Measurements from ENCODE around the gene LPAR4. TPM values are rescaled to one million over a fixed set of nuclear protein-coding genes. Genes with fewer than 3 reads are reported as not detected.

LPAR4 gene
- total RNA-seq, 2 experiments from 2014 or later, result not detected

DNA sequence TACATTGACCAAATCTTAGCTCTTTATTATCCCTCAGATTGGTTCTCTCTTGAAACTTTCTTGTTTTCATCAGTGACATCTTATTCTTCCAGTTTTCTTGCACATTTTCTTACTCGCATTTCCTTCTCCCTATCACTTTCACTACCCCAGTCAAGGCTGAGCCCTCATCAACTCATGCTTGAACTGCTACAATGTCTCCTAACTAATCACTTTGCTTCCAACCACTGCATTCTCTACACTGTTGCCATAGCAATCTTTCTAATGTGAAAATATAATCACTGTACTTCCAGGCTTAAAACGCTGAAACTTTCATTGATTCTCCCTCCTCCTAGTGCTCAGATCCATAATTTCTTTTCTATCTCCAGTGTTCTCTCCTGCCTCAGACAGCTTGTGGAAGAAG, 22.2 kb upstream of the LPAR4 start:
- Mint-ChIP-seq H3K36me3 (ENCODE audit: low read depth) (no peaks in the 10 kb centered on the region), H3K4me1 (ENCODE audit: low read depth) (no peaks in the 10 kb centered on the region), H3K9me3 (no peaks in the 10 kb centered on the region), H3K27me3 (no peaks in the 10 kb centered on the region), H3K27ac (no peak overlapping the region), H3K4me3 (no peak overlapping the region)
- Histone ChIP-seq H3K9me3 (ENCODE audit: control insufficient read depth in 1 of 2, insufficient read depth in 1 of 2, low read length in 2 of 2) (no peaks in the 10 kb centered on the region), H3K36me3 (ENCODE audit: insufficient read depth, low read length) (no peaks in the 10 kb centered on the region), H3K4me1 (ENCODE audit: insufficient read depth, low read length) (no peaks in the 10 kb centered on the region), H3K27me3 (ENCODE audit: control insufficient read depth in 1 of 2, insufficient read depth in 2 of 2, low read length in 2 of 2) (no peaks in the 10 kb centered on the region), H3K4me3 (ENCODE audit: low read length) (no peak overlapping the region), H3K27ac (ENCODE audit: low read depth in 1 of 2, low read length in 2 of 2) (no peak overlapping the region)
- TF ChIP-seq, protein P1, sequence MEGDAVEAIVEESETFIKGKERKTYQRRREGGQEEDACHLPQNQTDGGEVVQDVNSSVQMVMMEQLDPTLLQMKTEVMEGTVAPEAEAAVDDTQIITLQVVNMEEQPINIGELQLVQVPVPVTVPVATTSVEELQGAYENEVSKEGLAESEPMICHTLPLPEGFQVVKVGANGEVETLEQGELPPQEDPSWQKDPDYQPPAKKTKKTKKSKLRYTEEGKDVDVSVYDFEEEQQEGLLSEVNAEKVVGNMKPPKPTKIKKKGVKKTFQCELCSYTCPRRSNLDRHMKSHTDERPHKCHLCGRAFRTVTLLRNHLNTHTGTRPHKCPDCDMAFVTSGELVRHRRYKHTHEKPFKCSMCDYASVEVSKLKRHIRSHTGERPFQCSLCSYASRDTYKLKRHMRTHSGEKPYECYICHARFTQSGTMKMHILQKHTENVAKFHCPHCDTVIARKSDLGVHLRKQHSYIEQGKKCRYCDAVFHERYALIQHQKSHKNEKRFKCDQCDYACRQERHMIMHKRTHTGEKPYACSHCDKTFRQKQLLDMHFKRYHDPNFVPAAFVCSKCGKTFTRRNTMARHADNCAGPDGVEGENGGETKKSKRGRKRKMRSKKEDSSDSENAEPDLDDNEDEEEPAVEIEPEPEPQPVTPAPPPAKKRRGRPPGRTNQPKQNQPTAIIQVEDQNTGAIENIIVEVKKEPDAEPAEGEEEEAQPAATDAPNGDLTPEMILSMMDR (IDR thresholded peaks at IDR 0.05), result no peak
- DNase-seq (no peak), ATAC-seq (ENCODE audit: poor library complexity) (no peak)
- POLR2A ChIA-PET, result no interaction called here
- intact Hi-C loops (cut with DNase I, micrococcal nuclease), result no loop called here
- CTCF ChIA-PET, result no interaction called here

DNA sequence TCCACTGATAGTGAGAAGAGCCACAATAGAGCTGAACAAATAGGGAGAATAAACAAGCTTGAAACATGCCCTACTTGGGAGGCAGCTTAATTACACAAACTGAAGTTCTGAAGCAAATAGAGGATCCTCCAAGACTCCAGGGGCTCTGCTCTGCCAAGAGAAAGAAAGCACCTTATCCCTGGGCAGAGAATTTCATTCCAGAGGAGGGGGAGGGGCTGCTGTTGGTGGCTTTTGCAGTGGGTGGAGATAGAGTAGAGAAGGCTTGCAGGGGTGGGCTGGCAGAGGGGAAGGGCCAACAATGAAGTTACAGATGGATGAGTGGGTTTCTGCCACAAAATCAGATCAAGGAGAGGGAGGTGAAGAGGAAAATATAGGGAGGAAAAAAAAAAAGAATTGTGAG, 1.0 kb upstream of the LPAR4 start:
- Histone ChIP-seq H3K9me3 (ENCODE audit: control insufficient read depth in 1 of 2, insufficient read depth in 1 of 2, low read length in 2 of 2) (no peaks in the 10 kb centered on the region), H3K36me3 (ENCODE audit: insufficient read depth, low read length) (no peaks in the 10 kb centered on the region), H3K4me1 (ENCODE audit: insufficient read depth, low read length) (no peaks in the 10 kb centered on the region), H3K27me3 (ENCODE audit: control insufficient read depth in 1 of 2, insufficient read depth in 2 of 2, low read length in 2 of 2) (no peaks in the 10 kb centered on the region), H3K27ac (ENCODE audit: low read depth in 1 of 2, low read length in 2 of 2) (no peak overlapping the region), H3K4me3 (ENCODE audit: low read length) (no peak overlapping the region)
- ATAC-seq (ENCODE audit: poor library complexity), result no peak
- Mint-ChIP-seq H3K4me1 (ENCODE audit: low read depth) (no peaks in the 10 kb centered on the region), H3K27me3 (no peaks in the 10 kb centered on the region), H3K27ac (no peak overlapping the region), H3K9me3 (no peaks in the 10 kb centered on the region), H3K36me3 (ENCODE audit: low read depth) (no peaks in the 10 kb centered on the region), H3K4me3 (no peak overlapping the region)
- POLR2A ChIA-PET, result no interaction called here
- CTCF ChIA-PET, result no interaction called here
- TF ChIP-seq, protein P1 (IDR thresholded peaks at IDR 0.05), result no peak
- intact Hi-C loops (cut with DNase I, micrococcal nuclease), result no loop called here
- no peak for DNase-seq

DNA sequence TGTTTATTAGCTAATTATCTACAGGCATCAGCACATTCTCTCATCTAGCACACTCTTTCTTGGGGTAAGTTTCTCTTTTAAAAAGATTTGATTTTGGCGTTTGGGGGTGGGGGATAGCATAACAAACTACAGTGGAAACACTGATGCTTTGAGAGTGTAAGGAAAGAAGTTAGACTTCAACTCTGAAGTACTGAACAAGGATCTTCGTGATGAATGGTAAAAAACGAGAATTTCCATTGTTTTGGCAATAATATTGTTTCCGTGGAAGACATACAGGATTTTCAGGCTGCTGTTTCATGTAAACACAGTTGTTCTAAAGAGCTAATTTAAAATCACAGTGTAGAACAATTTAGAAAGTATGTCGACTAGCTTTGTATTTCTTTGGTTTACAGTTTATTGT, 451 bp downstream of the LPAR4 start:
- no peak for ATAC-seq (ENCODE audit: poor library complexity)
- Histone ChIP-seq H3K36me3 (ENCODE audit: insufficient read depth, low read length) (no peaks in the 10 kb centered on the region), H3K4me3 (ENCODE audit: low read length) (no peak overlapping the region), H3K4me1 (ENCODE audit: insufficient read depth, low read length) (no peaks in the 10 kb centered on the region), H3K27me3 (ENCODE audit: control insufficient read depth in 1 of 2, insufficient read depth in 2 of 2, low read length in 2 of 2) (no peaks in the 10 kb centered on the region), H3K9me3 (ENCODE audit: control insufficient read depth in 1 of 2, insufficient read depth in 1 of 2, low read length in 2 of 2) (no peaks in the 10 kb centered on the region), H3K27ac (ENCODE audit: low read depth in 1 of 2, low read length in 2 of 2) (no peak overlapping the region)
- H3K4me3 Mint-ChIP-seq, result no peak overlapping the region
- ChIA-PET POLR2A (no interaction called here), CTCF (interaction anchor here (0.6 to 0.7 kb wide), 2 partner anchors 10 to 140 kb away, joined by 3 to 5 read pairs; no protein-coding TSS in a partner anchor)
- H3K36me3 Mint-ChIP-seq (ENCODE audit: low read depth), result no peaks in the 10 kb centered on the region
- TF ChIP-seq, protein P1 (IDR thresholded peaks at IDR 0.05), result no peak
- H3K9me3 Mint-ChIP-seq, result no peaks in the 10 kb centered on the region
- intact Hi-C loops (cut with DNase I, micrococcal nuclease), result no loop called here
- H3K27ac Mint-ChIP-seq, result no peak overlapping the region
- no peaks in the 10 kb centered on the region for H3K4me1 Mint-ChIP-seq (ENCODE audit: low read depth)
- H3K27me3 Mint-ChIP-seq, result no peaks in the 10 kb centered on the region
- no peak for DNase-seq

Measured in CD4-positive, alpha-beta T cell (primary cell).